ENCODE data around the gene MRI1.
A peak's percentile ranks its signal among the peaks of the same experiment; 100 is the strongest.
"Not testable (repeated sequence)": the region's sequence is repeated elsewhere in the genome, so short reads cannot be mapped to it uniquely, and the experiment has no call there.

MRI1 gene

GRCh38 chr19:13790354-13790753, 26.0 kb downstream of the MRI1 start:
- TF ChIP-seq, protein P1, sequence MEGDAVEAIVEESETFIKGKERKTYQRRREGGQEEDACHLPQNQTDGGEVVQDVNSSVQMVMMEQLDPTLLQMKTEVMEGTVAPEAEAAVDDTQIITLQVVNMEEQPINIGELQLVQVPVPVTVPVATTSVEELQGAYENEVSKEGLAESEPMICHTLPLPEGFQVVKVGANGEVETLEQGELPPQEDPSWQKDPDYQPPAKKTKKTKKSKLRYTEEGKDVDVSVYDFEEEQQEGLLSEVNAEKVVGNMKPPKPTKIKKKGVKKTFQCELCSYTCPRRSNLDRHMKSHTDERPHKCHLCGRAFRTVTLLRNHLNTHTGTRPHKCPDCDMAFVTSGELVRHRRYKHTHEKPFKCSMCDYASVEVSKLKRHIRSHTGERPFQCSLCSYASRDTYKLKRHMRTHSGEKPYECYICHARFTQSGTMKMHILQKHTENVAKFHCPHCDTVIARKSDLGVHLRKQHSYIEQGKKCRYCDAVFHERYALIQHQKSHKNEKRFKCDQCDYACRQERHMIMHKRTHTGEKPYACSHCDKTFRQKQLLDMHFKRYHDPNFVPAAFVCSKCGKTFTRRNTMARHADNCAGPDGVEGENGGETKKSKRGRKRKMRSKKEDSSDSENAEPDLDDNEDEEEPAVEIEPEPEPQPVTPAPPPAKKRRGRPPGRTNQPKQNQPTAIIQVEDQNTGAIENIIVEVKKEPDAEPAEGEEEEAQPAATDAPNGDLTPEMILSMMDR (IDR thresholded peaks at IDR 0.05; ENCODE audit: low read depth, low read length): no peak
- Histone ChIP-seq H3K36me3 (no peaks in the 10 kb centered on the region), H3K4me3 (ENCODE audit: low read depth, low read length) (no peak overlapping the region), H3K27me3 (ENCODE audit: insufficient read depth, low read depth, severe bottlenecking) (no peaks in the 10 kb centered on the region), H3K9me3 (ENCODE audit: severe bottlenecking) (no peaks in the 10 kb centered on the region), H3K27ac (no peak overlapping the region)
- DNase-seq: no peak

- H3K4me3 ChIP-seq (ENCODE audit: low read depth, low read length); H3K27ac ChIP-seq; H3K27me3 ChIP-seq (ENCODE audit: insufficient read depth, low read depth, severe bottlenecking); H3K36me3 ChIP-seq; DNase-seq; H3K9me3 ChIP-seq (ENCODE audit: severe bottlenecking): not testable (repeated sequence)
Measured at GRCh38 chr19:13793317-13793716, 29.0 kb downstream of the MRI1 start.

- Histone ChIP-seq H3K27ac (no peak overlapping the region), H3K4me3 (ENCODE audit: low read depth, low read length) (peak overlapping the region; percentile 61), H3K27me3 (ENCODE audit: insufficient read depth, low read depth, severe bottlenecking) (no peaks in the 10 kb centered on the region), H3K36me3 (no peaks in the 10 kb centered on the region; the same call in 1 of the 2 replicates), H3K9me3 (ENCODE audit: severe bottlenecking) (no peaks in the 10 kb centered on the region)
- DNase-seq: no peak
- TF ChIP-seq, protein P1 (IDR thresholded peaks at IDR 0.05; ENCODE audit: low read depth, low read length): no peak
Measured at GRCh38 chr19:13794398-13794756, 30.1 kb downstream of the MRI1 start.

- TF ChIP-seq, protein P1 (IDR thresholded peaks at IDR 0.05; ENCODE audit: low read depth, low read length): no peak
- no peaks in the 10 kb centered on the region for H3K9me3 ChIP-seq (ENCODE audit: severe bottlenecking)
- H3K4me3 ChIP-seq (ENCODE audit: low read depth, low read length): peak within 1 kb of the TSS; percentile 61
- peak within 1 kb of the TSS; percentile 79 for H3K27ac ChIP-seq
- peaks cover 4% of the 10 kb centered on the region; the same call in 1 of the 2 replicates for H3K36me3 ChIP-seq
- no peaks in the 10 kb centered on the region for H3K27me3 ChIP-seq (ENCODE audit: insufficient read depth, low read depth, severe bottlenecking)
- DNase-seq: peak; percentile 99
Measured at GRCh38 chr19:13794757-13795589, 30.7 kb downstream of the MRI1 start, which contains the start of gene ZSWIM4. ZSWIM4 (plus strand) TSS chr19:13795443; CDS start chr19:13795649, 206 bp downstream.

- H3K27me3 ChIP-seq (ENCODE audit: insufficient read depth, low read depth, severe bottlenecking): no peaks in the 10 kb centered on the region
- H3K9me3 ChIP-seq (ENCODE audit: severe bottlenecking): no peaks in the 10 kb centered on the region
- peaks cover 4% of the 10 kb centered on the region; the same call in 1 of the 2 replicates for H3K36me3 ChIP-seq
- TF ChIP-seq, protein P1 (IDR thresholded peaks at IDR 0.05; ENCODE audit: low read depth, low read length): no peak
- H3K27ac ChIP-seq: peak overlapping the region; percentile 79
- no peak for DNase-seq
- peak overlapping the region; percentile 56 for H3K4me3 ChIP-seq (ENCODE audit: low read depth, low read length)
Measured at GRCh38 chr19:13795595-13796300, 31.4 kb downstream of the MRI1 start.
